B cell (primary cell): ENCODE measurements around the gene RDH13.

Experiments used
- CTCF ChIP-seq: fragments of 200-600 bp; IDR thresholded peaks from one replicate; pipeline ENCODE4 v1.8.0; 2022; ENCODE audit warnings: antibody characterized with exemption, mild to moderate bottlenecking
- EZH2 ChIP-seq: IDR thresholded peaks from 2 replicates; pipeline ENCODE4 v1.6.1; 2012; ENCODE audit warnings: borderline replicate concordance, low read depth, mild to moderate bottlenecking, moderate library complexity, low read length; ENCODE audit not compliant: insufficient read depth, poor library complexity, severe bottlenecking

DNA sequence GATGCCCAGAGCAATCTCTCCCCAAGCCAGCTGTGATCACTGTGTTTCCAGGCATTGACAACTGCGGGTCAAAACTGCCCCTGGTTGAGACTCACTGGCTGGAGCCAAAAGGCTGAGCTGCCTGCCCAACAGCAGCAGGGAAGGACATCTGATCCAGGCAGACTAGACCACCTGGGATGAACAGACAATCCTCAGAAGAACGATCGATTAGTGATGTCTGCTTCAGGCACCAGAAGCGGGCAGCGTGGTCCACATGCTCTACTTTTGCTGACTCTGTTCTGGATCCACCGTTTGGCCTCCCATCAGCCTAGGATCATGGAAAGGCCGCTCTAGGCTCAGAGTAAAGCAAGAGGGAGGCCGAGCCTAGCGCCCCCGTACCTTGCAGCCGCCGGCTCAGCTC lies 15.0 kb downstream of the RDH13 start:
- TF ChIP-seq CTCF, result no peak
- no peak for TF ChIP-seq EZH2
